Measurements from ENCODE around the gene RETREG3.
"Not testable (repeated sequence)": the region's sequence is repeated elsewhere in the genome, so short reads cannot be mapped to it uniquely, and the experiment has no call there.

GRCh38 chr17:42552736-42553135 is 56.4 kb downstream of the RETREG3 start, which contains the start of gene HSD17B1:
- not testable (repeated sequence) for TF ChIP-seq POLR2A (IDR thresholded peaks at IDR 0.05); CTCF (IDR thresholded peaks at IDR 0.05); POLR2AphosphoS5 (IDR thresholded peaks at IDR 0.05; ENCODE audit: insufficient read depth in 1 of 2, low read depth in 1 of 2)
